ENCODE measurements around the gene HMX2.
"Not testable (repeated sequence)": the region's sequence is repeated elsewhere in the genome, so short reads cannot be mapped to it uniquely, and the experiment has no call there.

Gene HMX2

DNA sequence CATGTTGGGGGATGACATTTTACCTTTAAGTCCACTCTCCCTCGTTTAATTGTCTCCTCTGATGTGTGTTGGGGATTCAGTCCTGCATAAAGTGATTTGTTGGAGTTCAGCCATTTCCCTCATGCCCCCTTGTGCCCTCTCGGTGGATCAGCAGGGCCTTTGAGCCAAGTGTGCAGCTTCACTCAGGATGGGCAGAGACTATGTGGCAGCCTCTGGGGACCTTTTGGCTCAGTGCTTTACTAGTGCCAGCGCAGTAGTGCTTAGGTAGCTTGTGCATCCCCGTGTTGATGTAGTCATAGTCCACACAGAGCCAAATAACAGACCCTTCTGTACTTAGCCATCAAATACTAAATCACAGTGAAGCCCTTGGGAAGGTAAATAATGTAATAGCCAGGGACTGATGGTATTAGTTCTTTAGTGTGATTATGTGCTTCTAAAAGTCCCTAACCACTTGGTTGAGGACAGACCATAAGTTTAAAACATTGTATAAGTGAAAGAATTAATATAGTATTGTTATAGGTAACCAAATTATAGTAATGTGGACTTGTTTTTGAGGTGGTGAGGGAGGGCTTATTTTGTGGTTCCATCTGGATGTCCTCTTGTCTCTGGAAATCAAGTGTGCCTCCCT lies 17.6 kb downstream of the HMX2 start:
- DNase-seq (ENCODE audit: low spot score) = no peak
- TF ChIP-seq, protein P1, sequence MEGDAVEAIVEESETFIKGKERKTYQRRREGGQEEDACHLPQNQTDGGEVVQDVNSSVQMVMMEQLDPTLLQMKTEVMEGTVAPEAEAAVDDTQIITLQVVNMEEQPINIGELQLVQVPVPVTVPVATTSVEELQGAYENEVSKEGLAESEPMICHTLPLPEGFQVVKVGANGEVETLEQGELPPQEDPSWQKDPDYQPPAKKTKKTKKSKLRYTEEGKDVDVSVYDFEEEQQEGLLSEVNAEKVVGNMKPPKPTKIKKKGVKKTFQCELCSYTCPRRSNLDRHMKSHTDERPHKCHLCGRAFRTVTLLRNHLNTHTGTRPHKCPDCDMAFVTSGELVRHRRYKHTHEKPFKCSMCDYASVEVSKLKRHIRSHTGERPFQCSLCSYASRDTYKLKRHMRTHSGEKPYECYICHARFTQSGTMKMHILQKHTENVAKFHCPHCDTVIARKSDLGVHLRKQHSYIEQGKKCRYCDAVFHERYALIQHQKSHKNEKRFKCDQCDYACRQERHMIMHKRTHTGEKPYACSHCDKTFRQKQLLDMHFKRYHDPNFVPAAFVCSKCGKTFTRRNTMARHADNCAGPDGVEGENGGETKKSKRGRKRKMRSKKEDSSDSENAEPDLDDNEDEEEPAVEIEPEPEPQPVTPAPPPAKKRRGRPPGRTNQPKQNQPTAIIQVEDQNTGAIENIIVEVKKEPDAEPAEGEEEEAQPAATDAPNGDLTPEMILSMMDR (IDR thresholded peaks at IDR 0.05; ENCODE audit: extremely low read depth, insufficient read depth, missing control alignments) = no peak
- in situ Hi-C loops (cut with MboI; ENCODE audit: low pct_unique_long_range_greater_than_20kb, low sequenced_read_pairs, unreplicated experiment) = no loop called here

DNA sequence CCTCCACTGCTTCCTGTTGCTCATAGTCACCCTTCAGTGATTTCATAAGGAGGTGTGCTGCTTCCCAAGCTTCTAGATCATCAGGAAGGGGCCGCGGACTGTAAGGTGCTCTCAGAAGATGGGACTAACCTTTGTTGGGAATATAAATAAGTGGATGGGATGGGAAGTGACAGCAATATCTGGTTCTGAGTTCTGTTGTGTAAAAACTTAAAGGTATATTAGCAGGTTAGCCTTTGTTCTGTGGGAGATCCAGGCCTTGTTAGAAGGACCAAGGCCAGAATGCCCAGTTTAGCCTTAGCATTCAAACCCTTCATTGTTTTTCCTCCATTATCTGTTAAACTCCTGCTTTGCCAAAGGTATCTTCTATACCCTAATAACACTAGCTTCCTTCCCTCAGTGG lies 18.7 kb downstream of the HMX2 start:
- DNase-seq (ENCODE audit: low spot score) = no peak

DNA sequence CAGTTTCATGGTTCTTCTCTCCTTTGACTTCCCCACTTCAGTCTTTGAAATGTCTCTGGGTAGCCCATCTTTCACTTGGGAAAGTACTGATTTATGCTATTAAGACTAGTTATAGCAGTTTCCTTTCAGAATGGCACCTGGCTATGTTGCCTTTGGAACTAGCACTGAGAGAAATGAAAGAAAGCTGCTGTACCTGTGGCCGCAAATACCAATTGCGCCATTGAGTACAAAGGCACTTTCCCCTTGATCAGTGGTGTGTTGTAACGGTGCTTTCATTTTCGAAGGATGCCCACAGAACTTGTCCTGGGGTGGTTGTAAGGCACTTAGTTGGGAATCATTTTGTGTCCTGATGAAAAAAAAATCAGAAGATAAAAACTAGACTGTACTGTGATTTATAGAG lies 23.0 kb downstream of the HMX2 start:
- TF ChIP-seq, protein P1 (IDR thresholded peaks at IDR 0.05; ENCODE audit: extremely low read depth, insufficient read depth, missing control alignments) = no peak
- in situ Hi-C loops (cut with MboI; ENCODE audit: low pct_unique_long_range_greater_than_20kb, low sequenced_read_pairs, unreplicated experiment) = no loop called here

More for the DNA sequence above, 18.7 kb downstream of the HMX2 start:
- in situ Hi-C loops (cut with MboI; ENCODE audit: low pct_unique_long_range_greater_than_20kb, low sequenced_read_pairs, unreplicated experiment) = no loop called here
- TF ChIP-seq, protein P1 (IDR thresholded peaks at IDR 0.05; ENCODE audit: extremely low read depth, insufficient read depth, missing control alignments) = no peak

DNA sequence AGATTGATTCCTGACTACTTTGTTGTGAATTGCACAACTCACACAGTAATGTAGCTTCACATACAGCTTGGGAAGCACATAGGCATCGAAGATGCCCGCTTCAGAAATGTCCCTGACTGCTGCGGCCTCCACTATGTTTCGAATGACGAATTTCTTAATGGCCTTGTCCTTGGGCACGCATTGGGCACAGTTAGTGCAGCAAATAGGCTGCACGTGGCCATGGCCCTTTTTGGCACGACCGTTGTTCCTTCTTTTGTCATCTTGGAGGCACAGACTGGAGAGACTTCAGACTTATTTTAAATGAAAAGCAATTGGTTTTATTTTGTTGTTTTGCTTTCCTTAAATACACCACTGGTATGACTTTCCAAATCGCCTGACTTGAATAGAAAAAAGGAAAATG lies 23.7 kb downstream of the HMX2 start:
- in situ Hi-C loops (cut with MboI; ENCODE audit: low pct_unique_long_range_greater_than_20kb, low sequenced_read_pairs, unreplicated experiment); DNase-seq (ENCODE audit: low spot score): not testable (repeated sequence)

More for the DNA sequence above, 23.0 kb downstream of the HMX2 start:
- no peak for DNase-seq (ENCODE audit: low spot score)

DNA sequence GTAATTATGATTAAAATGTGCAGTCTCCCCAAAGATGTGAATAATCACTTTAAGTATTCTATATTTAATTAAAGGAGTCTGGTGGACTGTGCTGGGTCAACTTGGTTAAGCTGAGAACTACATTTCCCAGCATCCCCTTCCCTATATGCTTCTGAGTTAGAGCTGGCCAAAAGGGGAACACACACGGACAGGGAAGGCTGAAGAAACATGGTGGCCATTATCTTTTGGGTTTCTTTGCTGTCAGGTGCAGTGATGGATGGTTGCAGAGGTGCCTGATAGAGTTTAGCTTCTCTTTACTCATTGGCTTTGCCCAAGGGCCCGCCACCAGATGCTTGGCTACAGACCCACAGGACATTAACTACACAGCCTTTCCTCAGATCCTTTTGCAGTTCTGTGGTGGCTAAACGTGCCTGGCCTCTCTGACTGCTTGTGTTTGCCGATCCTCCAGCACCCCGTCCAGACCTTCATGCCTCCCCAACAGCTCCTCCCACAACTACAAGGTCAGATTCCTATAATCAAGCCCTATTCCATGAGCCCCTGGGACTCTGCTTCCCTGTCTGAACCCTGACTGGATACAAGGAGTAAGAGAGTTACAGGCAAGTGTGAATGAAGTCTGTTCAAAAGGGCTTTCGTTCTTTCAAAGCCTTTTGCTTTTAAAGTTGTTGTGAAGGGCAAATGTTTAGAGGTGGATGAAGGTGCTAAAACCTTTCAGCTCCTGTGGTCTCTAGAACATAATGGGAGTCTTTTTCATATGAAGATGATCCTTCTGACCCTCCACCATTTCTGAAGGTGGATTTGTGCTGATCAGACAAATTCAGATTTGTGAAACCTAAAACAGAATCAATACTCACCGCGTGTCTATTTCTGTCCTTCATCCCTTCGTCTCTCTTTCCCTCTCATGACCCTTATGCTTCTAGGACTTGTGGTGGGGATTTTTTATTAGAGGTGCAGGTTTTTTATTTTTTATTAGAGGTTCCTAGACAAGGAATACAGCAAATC lies 27.8 kb downstream of the HMX2 start:
- no peak for DNase-seq (ENCODE audit: low spot score)
- in situ Hi-C loops (cut with MboI; ENCODE audit: low pct_unique_long_range_greater_than_20kb, low sequenced_read_pairs, unreplicated experiment) = no loop called here
- TF ChIP-seq, protein P1 (IDR thresholded peaks at IDR 0.05; ENCODE audit: extremely low read depth, insufficient read depth, missing control alignments) = no peak

DNA sequence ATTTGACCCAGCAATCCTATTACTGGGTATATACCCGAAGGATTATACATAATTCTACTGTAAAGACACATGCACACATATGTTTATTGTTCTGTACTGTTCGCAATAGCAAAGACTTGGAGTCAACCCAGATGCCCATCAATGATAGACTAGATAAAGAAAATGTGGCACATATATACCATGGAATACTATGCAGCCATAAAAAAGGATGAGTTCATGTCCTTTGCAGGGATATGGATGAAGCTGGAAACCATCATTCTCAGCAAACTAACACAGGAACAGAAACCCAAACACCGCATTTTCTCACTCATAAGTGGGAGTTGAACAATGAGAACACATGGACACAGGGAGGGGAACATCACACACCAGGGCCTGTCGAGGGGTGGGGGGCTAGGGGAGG lies 30.5 kb downstream of the HMX2 start:
- DNase-seq (ENCODE audit: low spot score); in situ Hi-C loops (cut with MboI; ENCODE audit: low pct_unique_long_range_greater_than_20kb, low sequenced_read_pairs, unreplicated experiment): not testable (repeated sequence)

DNA sequence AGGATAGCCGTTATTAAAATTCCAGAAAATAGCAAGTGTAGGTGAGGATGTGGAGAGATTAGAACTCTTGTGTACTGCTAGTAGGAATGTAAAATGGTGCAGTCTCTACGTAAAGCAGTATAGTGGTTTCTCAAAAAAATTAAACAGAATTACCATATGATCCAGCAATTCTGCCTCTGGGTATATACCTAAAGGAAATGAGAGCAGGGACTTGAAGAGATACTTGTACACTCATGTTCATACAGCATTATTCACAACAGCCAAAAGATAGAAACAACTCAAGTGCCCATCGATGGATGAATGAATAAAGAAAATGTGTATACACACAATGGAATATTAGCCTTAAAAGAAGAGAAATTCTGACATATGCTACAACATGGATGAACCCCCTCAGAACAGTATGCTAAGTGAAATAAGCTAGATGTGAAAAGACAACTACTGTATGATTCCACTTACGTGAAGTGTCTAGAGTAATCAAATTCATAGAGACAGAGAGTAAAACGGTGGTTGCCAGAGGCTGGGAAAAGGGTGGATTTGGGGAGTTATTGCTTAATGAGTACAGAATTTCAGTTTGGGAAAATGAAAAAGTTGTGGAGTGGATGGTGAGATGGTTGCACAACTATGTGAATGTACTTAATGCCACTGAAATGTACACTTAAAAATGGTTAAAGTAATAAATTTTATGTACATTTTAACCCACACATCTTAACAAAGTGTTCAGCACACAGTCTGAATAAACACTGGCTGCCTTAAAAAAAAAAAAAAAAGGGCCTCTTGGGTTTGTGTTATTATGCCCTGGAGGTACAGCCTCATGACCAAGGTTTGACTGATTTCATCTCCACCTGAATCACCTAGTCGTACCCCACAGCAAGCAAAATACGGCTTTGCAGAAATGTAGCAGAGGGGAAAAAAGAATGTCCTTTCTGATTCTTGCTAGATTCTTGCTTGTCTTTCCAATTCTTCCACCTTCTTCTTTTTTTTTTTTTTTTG lies 32.5 kb downstream of the HMX2 start:
- DNase-seq (ENCODE audit: low spot score) = no peak
- TF ChIP-seq, protein P1 (IDR thresholded peaks at IDR 0.05; ENCODE audit: extremely low read depth, insufficient read depth, missing control alignments) = no peak
- in situ Hi-C loops (cut with MboI; ENCODE audit: low pct_unique_long_range_greater_than_20kb, low sequenced_read_pairs, unreplicated experiment) = no loop called here
